HEK293T (cell line): Measurements from ENCODE around the gene MAST2.
"Not testable (repeated sequence)": the region's sequence is repeated elsewhere in the genome, so short reads cannot be mapped to it uniquely, and the experiment has no call there.

Experiments used
- CTCF ChIA-PET: fragments of 350-600 bp; formaldehyde crosslinking; extraction: SDS; loops from one replicate; lab custom pipeline; 2021; ENCODE audit warnings: antibody characterized with exemption, inconsistent platforms; lab: Yijun Ruan, JAX
- POLR2A ChIA-PET: fragments of 350-600 bp; formaldehyde crosslinking; extraction: SDS; loops from one replicate; lab custom pipeline; 2020; ENCODE audit warnings: antibody characterized with exemption, inconsistent platforms; lab: Yijun Ruan, JAX
- DNase-seq: peaks from one replicate; pipeline ENCODE4 v3.0.0; 2012; ENCODE audit warnings: mixed read lengths; ENCODE audit errors: extremely low spot score
- ARNT ChIP-seq: fragments of 450-650 bp; IDR thresholded peaks from 2 replicates; pipeline ENCODE4 v1.6.1; 2017; ENCODE audit warnings: mild to moderate bottlenecking
- BHLHE40 ChIP-seq: fragments of 450-650 bp; IDR thresholded peaks from 2 replicates; pipeline ENCODE4 v1.6.1; 2016; ENCODE audit warnings: mild to moderate bottlenecking, moderate library complexity, borderline replicate concordance
- CTBP1 ChIP-seq: fragments of 450-650 bp; IDR thresholded peaks from 2 replicates; pipeline ENCODE4 v1.6.1; 2016; ENCODE audit warnings: borderline replicate concordance
- ELF4 ChIP-seq: fragments of 450-650 bp; IDR thresholded peaks from 2 replicates; pipeline ENCODE4 v1.6.1; 2017; ENCODE audit warnings: antibody characterized with exemption
- FOXA1 ChIP-seq: fragments of 450-650 bp; IDR thresholded peaks from 2 replicates; pipeline ENCODE4 v1.6.1; 2016; ENCODE audit warnings: mild to moderate bottlenecking
- FOXK2 ChIP-seq: fragments of 450-650 bp; IDR thresholded peaks from 2 replicates; pipeline ENCODE4 v1.6.1; 2016; ENCODE audit warnings: mild to moderate bottlenecking
- FOXM1 ChIP-seq: fragments of 450-650 bp; IDR thresholded peaks from 2 replicates; pipeline ENCODE4 v1.6.1; 2017; ENCODE audit warnings: mild to moderate bottlenecking, borderline replicate concordance
- HDGF ChIP-seq: fragments of 450-650 bp; IDR thresholded peaks from 2 replicates; pipeline ENCODE4 v1.6.1; 2017; ENCODE audit warnings: antibody characterized with exemption, borderline replicate concordance
- L3MBTL2 ChIP-seq: fragments of 450-650 bp; conservative IDR thresholded peaks from 2 replicates; pipeline ENCODE4 v1.6.1; 2016; ENCODE audit warnings: mild to moderate bottlenecking
- LEF1 ChIP-seq: fragments of 450-650 bp; IDR thresholded peaks from 2 replicates; pipeline ENCODE4 v1.6.1; 2017; ENCODE audit warnings: mild to moderate bottlenecking, borderline replicate concordance
- NFRKB ChIP-seq: fragments of 450-650 bp; IDR thresholded peaks from 2 replicates; pipeline ENCODE4 v1.6.1; 2016; ENCODE audit warnings: mild to moderate bottlenecking, moderate library complexity
- PKNOX1 ChIP-seq: fragments of 450-650 bp; IDR thresholded peaks from 2 replicates; pipeline ENCODE4 v1.6.1; 2016
- SP1 ChIP-seq: fragments of 450-650 bp; IDR thresholded peaks from 2 replicates; pipeline ENCODE4 v1.6.1; 2017
- SUZ12 ChIP-seq: fragments of 450-650 bp; IDR thresholded peaks from 2 replicates; pipeline ENCODE4 v1.6.1; 2016; ENCODE audit warnings: mild to moderate bottlenecking
- TARDBP ChIP-seq: fragments of 450-650 bp; IDR thresholded peaks from 2 replicates; pipeline ENCODE4 v1.6.1; 2016
- ZNF384 ChIP-seq: fragments of 450-650 bp; IDR thresholded peaks from 2 replicates; pipeline ENCODE4 v1.6.1; 2016

Gene MAST2

GRCh38 chr1:45827256-45827655 lies 23.8 kb downstream of the MAST2 start:
- POLR2A ChIA-PET, result interaction anchor here (1.0 kb wide), 1 partner anchor 23 kb away, joined by 4 read pairs; no protein-coding TSS in a partner anchor
- TF ChIP-seq L3MBTL2 (no peak), SUZ12 (no peak), LEF1 (no peak), NFRKB (no peak), HDGF (no peak), FOXK2 (no peak)
- CTCF ChIA-PET, result interaction anchor here (0.7 kb wide), 1 partner anchor 293 kb away, joined by 3 read pairs; no protein-coding TSS in a partner anchor
- no peak for DNase-seq

- no peak for DNase-seq
- POLR2A ChIA-PET, result no interaction called here
- CTCF ChIA-PET, result no interaction called here
- no peak for TF ChIP-seq FOXA1
- no peak for TF ChIP-seq FOXK2
- no peak for TF ChIP-seq SUZ12
- no peak for TF ChIP-seq PKNOX1
- TF ChIP-seq L3MBTL2, result no peak
- no peak for TF ChIP-seq ZNF384
- TF ChIP-seq CTBP1, result no peak
- TF ChIP-seq BHLHE40, result no peak
- no peak for TF ChIP-seq FOXM1
- no peak for TF ChIP-seq HDGF
- no peak for TF ChIP-seq LEF1
- no peak for TF ChIP-seq ELF4
- no peak for TF ChIP-seq SP1
- no peak for TF ChIP-seq ARNT
- TF ChIP-seq TARDBP, result no peak
- TF ChIP-seq NFRKB, result no peak
These were observed 25.4 kb downstream of the MAST2 start for GRCh38 chr1:45828841-45829240.

- DNase-seq, result no peak
- ChIA-PET CTCF (no interaction called here), POLR2A (interaction anchor here (0.6 kb wide), 1 partner anchor 90 kb away, joined by 3 read pairs; no protein-coding TSS in a partner anchor)
- TF ChIP-seq NFRKB (no peak), CTBP1 (no peak), TARDBP (no peak), BHLHE40 (no peak), ELF4 (no peak), FOXM1 (no peak), L3MBTL2 (no peak), SUZ12 (no peak), FOXK2 (no peak), HDGF (no peak), PKNOX1 (no peak), LEF1 (no peak), FOXA1 (no peak), SP1 (no peak), ZNF384 (no peak)
These were observed 29.9 kb downstream of the MAST2 start for GRCh38 chr1:45833361-45833760.

GRCh38 chr1:45834689-45835088 lies 31.3 kb downstream of the MAST2 start:
- no peak for DNase-seq
- ChIA-PET POLR2A (no interaction called here), CTCF (no interaction called here)
- no peak for TF ChIP-seq ARNT
- no peak for TF ChIP-seq ELF4
- TF ChIP-seq NFRKB, result no peak
- TF ChIP-seq ZNF384, result no peak
- TF ChIP-seq BHLHE40, result no peak

GRCh38 chr1:45836451-45836850 lies 33.0 kb downstream of the MAST2 start:
- ChIA-PET CTCF (no interaction called here), POLR2A (no interaction called here)
- TF ChIP-seq FOXK2 (no peak), HDGF (no peak), L3MBTL2 (no peak), FOXM1 (no peak), ZNF384 (no peak), PKNOX1 (no peak), SP1 (no peak), LEF1 (no peak), CTBP1 (no peak)
- DNase-seq, result no peak

- CTCF ChIA-PET, POLR2A ChIA-PET, DNase-seq: not testable (repeated sequence)
These were observed 33.4 kb downstream of the MAST2 start for GRCh38 chr1:45836861-45837260.

- POLR2A ChIA-PET, result not testable (repeated sequence)
These were observed 34.9 kb downstream of the MAST2 start for GRCh38 chr1:45838322-45838721.

GRCh38 chr1:45840704-45841103 lies 37.3 kb downstream of the MAST2 start:
- ChIA-PET CTCF (no interaction called here), POLR2A (no interaction called here)
- no peak for DNase-seq
- TF ChIP-seq CTBP1 (no peak), ZNF384 (no peak), LEF1 (no peak), SUZ12 (no peak), SP1 (no peak), FOXK2 (no peak), L3MBTL2 (no peak), ELF4 (no peak), ARNT (no peak), PKNOX1 (no peak), NFRKB (no peak), FOXM1 (no peak), HDGF (no peak), BHLHE40 (no peak), TARDBP (no peak), FOXA1 (no peak)

More at GRCh38 chr1:45838322-45838721, 34.9 kb downstream of the MAST2 start:
- DNase-seq, CTCF ChIA-PET: not testable (repeated sequence)
